ENCODE results near the gene TAB2. TPM values are rescaled to one million over a fixed set of nuclear protein-coding genes. Genes with fewer than 3 reads are reported as not detected.

Gene TAB2
- total RNA-seq, 4 donors from 2014 or later, result 24.1 to 93.6 (median 51.7) TPM

- DNase-seq, result peak in 1 of 2 donors; percentile 35
- TF ChIP-seq CTCF (IDR thresholded peaks at IDR 0.05), result no peak
- no peak for TF ChIP-seq POLR2A (IDR thresholded peaks at IDR 0.05)
- Histone ChIP-seq H3K27me3 (no peaks in the 10 kb centered on the region), H3K4me1 (peaks cover 0 to 14% of the 10 kb centered on the region in 2 donors), H3K4me3 (peak overlapping the region; percentile 1 to 32), H3K36me3 (no peaks in the 10 kb centered on the region), H3K27ac (no peak overlapping the region), H3K9me3 (no peaks in the 10 kb centered on the region)
- intact Hi-C loops (cut with DNase I; ENCODE audit: low total_unique reads), result no loop called here
Observed at GRCh38 chr6:149450679-149451375, 133.3 kb downstream of the TAB2 start.

- intact Hi-C loops (cut with DNase I; ENCODE audit: low total_unique reads), result no loop called here
- Histone ChIP-seq H3K4me3 (peak overlapping the region; percentile 1 to 32), H3K27me3 (no peaks in the 10 kb centered on the region), H3K9me3 (no peaks in the 10 kb centered on the region), H3K27ac (no peak overlapping the region), H3K4me1 (peaks cover 0 to 14% of the 10 kb centered on the region in 2 donors), H3K36me3 (no peaks in the 10 kb centered on the region)
- DNase-seq, result no peak
- TF ChIP-seq CTCF (IDR thresholded peaks at IDR 0.05) (no peak), POLR2A (IDR thresholded peaks at IDR 0.05) (no peak)
Observed at GRCh38 chr6:149451376-149452036, 134.0 kb downstream of the TAB2 start.

- intact Hi-C loops (cut with DNase I; ENCODE audit: low total_unique reads), result no loop called here
- Histone ChIP-seq H3K4me1 (peaks cover 0 to 14% of the 10 kb centered on the region in 2 donors), H3K4me3 (no peak overlapping the region), H3K27ac (no peak overlapping the region), H3K36me3 (no peaks in the 10 kb centered on the region), H3K27me3 (no peaks in the 10 kb centered on the region), H3K9me3 (no peaks in the 10 kb centered on the region)
- TF ChIP-seq CTCF (IDR thresholded peaks at IDR 0.05) (no peak), POLR2A (IDR thresholded peaks at IDR 0.05) (no peak)
- DNase-seq, result no peak
Observed at GRCh38 chr6:149452037-149452939, 134.8 kb downstream of the TAB2 start.

- Histone ChIP-seq H3K4me3 (no peak overlapping the region), H3K9me3 (no peaks in the 10 kb centered on the region), H3K27me3 (no peaks in the 10 kb centered on the region), H3K4me1 (peaks cover 0 to 14% of the 10 kb centered on the region in 2 donors), H3K36me3 (no peaks in the 10 kb centered on the region), H3K27ac (peak overlapping the region; percentile 17 to 60)
- no peak for TF ChIP-seq CTCF (IDR thresholded peaks at IDR 0.05)
- no peak for DNase-seq
- intact Hi-C loops (cut with DNase I; ENCODE audit: low total_unique reads), result no loop called here
Observed at GRCh38 chr6:149453597-149454345, 136.3 kb downstream of the TAB2 start.

Measured in uterus (tissue), 4 donors.